GM10266 (cell line): ENCODE data around the gene SMIM23.

Experiments used
- DNase-seq: peaks from one replicate; pipeline ENCODE4 v3.0.0; 2012; ENCODE audit errors: extremely low spot score
- TF ChIP-seq, protein P1 (sequence below): IDR thresholded peaks from 2 replicates; pipeline ENCODE4 v1.5.1; 2012; ENCODE audit warnings: mild to moderate bottlenecking, low read depth; ENCODE audit not compliant: control insufficient read depth, insufficient read depth; ENCODE audit errors: missing control alignments

SMIM23 gene

DNA sequence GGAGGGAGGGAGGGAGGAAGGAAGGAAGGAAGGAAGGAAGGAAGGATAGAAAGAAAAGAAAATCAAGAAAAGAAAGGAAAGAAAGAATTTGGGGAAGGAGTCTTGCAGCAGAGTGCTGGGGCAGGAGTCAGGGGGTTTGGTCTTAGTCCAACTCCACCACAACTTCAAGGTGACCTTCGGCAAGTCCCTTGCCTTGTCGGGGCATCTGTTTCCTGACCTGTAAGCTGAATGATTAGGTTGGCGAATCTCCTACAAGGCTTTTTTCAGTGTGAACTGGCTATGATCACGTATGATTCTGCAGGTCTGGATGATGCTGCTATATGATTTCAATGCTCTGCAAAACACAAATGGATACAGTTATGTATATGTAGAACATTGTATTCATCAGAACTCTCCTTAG, 20.1 kb downstream of the SMIM23 start:
- TF ChIP-seq, protein P1, sequence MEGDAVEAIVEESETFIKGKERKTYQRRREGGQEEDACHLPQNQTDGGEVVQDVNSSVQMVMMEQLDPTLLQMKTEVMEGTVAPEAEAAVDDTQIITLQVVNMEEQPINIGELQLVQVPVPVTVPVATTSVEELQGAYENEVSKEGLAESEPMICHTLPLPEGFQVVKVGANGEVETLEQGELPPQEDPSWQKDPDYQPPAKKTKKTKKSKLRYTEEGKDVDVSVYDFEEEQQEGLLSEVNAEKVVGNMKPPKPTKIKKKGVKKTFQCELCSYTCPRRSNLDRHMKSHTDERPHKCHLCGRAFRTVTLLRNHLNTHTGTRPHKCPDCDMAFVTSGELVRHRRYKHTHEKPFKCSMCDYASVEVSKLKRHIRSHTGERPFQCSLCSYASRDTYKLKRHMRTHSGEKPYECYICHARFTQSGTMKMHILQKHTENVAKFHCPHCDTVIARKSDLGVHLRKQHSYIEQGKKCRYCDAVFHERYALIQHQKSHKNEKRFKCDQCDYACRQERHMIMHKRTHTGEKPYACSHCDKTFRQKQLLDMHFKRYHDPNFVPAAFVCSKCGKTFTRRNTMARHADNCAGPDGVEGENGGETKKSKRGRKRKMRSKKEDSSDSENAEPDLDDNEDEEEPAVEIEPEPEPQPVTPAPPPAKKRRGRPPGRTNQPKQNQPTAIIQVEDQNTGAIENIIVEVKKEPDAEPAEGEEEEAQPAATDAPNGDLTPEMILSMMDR = no peak
- DNase-seq = no peak

DNA sequence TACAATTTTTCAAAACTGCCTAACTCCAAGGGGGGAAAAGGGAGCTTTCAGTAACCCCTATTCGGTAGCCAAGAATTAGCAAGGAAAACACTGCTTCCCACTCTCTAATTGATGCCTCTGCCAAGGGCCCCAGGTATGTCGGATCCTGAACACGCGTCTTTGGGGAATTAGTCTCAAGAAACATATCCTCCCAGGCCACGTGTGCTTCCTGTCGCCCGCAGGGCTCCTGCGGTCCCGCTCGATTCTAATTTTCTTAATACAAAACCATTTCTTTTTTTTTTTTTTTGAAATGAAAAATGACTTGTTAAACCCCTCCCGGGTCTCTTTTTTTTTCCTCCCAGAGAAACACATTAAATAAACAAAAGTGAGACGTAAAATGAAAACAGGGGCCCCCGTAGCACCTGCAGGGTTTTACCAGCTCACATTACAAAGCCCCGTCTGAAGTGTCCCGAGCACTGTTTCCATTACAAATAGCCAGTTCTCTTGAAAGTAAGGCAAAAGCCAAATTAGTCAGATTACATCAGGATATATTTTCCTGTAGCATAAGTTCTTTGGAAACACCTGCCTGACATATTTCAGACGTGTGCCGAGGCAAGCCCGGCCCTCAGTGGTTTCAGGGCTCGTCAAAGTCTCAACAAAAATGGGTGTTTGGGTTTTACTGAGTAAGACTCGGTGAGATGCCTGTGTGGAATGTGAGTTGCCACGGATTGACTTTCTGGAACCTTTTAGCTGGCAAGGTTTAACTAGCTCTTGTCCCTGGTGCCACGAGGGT, 21.5 kb downstream of the SMIM23 start:
- TF ChIP-seq, protein P1 = no peak
- DNase-seq = no peak

DNA sequence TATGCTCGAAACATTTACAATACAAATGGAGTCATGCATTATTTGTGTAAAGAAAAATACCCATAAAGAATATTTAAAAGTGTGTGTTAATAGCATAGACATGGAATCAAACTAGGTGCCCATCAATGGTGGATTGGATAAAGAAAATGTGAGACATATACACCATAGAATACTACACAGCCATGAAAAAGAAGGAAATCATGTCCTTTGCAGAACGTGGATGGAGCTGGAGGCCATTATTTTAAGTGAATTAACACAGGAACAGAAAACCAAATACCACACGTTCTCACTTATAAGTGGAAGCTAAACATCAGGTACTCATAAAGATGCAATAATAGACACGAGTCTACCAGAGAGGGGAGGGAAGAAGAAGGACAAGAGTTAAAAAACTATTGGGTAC, 22.8 kb downstream of the SMIM23 start:
- no peak for DNase-seq
- TF ChIP-seq, protein P1 = no peak

DNA sequence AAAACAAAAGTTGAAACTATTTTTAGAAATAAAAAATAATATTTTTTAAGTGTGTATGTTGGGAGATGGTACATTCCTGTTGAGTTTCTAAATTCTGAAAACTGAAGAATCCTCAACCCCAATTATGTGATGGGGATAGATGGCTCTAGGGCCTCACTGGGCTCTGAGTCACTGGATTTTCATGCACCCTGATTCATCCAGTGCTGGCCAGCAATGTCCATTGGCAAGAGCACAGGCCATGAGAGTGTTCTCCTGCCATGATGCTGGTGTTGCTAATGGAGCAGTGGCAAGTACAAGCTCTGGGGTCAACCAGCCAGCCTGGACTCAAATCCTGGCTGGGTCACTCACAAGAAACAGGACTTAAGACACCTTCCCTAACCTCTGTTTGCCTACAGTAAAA, 23.3 kb downstream of the SMIM23 start:
- DNase-seq = no peak
- TF ChIP-seq, protein P1 = no peak

GRCh38 chr5:171810227-171810626, 24.6 kb downstream of the SMIM23 start:
- TF ChIP-seq, protein P1 = no peak
- no peak for DNase-seq

- TF ChIP-seq, protein P1 = no peak
- DNase-seq = no peak
Measured at GRCh38 chr5:171813270-171813669, 27.7 kb downstream of the SMIM23 start.

GRCh38 chr5:171813813-171814490, 28.3 kb downstream of the SMIM23 start:
- DNase-seq = no peak
- TF ChIP-seq, protein P1 = no peak
